ENCODE measurements around the gene SLC30A7. TPM values are rescaled to one million over a fixed set of nuclear protein-coding genes. Genes with fewer than 3 reads are reported as not detected.

Gene SLC30A7
- total RNA-seq, 2 donors from 2014 or later, result 26.8 to 54.7 TPM

DNA sequence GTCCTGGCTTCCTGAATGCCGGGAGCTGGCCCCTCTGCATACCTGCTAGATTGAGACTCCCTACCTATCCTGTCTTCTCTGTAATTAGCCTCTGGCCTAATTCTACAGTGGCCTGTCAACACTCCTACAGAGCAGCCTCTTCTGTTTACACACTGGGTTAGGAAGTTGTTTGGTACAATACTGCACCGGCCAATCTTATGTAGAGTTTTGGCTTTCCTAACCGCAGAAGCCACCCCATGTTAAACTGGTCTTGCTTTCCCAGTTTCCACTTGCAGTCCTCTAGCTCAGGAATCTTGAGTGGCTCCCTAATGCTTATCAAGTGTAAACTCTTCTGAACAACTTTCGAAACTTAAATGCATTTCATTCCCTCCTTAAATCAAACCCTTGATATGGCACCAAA, 86.9 kb downstream of the SLC30A7 start:
- no peaks in the 10 kb centered on the region for H3K4me1 ChIP-seq (ENCODE audit: control insufficient read depth in 1 of 2, low read depth in 2 of 2)
- ATAC-seq (ENCODE audit: insufficient number of reproducible peaks, low FRiP score, low read depth) (no peak), DNase-seq (ENCODE audit: low spot score) (no peak)
- H3K9me3 ChIP-seq, result no peaks in the 10 kb centered on the region
- H3K4me3 ChIP-seq, result no peak overlapping the region
- H3K36me3 ChIP-seq, result no peaks in the 10 kb centered on the region
- TF ChIP-seq, protein P1, sequence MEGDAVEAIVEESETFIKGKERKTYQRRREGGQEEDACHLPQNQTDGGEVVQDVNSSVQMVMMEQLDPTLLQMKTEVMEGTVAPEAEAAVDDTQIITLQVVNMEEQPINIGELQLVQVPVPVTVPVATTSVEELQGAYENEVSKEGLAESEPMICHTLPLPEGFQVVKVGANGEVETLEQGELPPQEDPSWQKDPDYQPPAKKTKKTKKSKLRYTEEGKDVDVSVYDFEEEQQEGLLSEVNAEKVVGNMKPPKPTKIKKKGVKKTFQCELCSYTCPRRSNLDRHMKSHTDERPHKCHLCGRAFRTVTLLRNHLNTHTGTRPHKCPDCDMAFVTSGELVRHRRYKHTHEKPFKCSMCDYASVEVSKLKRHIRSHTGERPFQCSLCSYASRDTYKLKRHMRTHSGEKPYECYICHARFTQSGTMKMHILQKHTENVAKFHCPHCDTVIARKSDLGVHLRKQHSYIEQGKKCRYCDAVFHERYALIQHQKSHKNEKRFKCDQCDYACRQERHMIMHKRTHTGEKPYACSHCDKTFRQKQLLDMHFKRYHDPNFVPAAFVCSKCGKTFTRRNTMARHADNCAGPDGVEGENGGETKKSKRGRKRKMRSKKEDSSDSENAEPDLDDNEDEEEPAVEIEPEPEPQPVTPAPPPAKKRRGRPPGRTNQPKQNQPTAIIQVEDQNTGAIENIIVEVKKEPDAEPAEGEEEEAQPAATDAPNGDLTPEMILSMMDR (IDR thresholded peaks at IDR 0.05), result no peak
- no peak overlapping the region for H3K27ac ChIP-seq
- H3K27me3 ChIP-seq (replicated peaks; ENCODE audit: insufficient read depth), result no peaks in the 10 kb centered on the region

DNA sequence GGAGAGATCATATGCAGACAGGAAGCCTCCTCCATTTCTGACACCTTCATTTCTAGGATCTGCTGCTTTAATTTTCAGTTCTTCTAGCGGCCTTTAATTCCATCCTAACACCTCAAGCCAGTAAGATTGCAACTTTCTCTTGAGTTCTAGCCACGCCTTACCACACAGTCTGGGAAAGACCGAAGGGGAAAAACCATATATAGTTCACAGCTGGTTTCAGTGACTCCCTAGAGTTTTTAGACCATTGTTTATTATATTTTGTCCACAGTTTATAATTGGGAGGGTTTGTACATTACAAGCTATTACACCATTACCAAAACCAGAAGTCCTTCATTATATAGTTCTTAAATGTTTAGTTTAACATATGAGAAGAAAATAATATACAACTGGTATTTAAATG, 92.2 kb downstream of the SLC30A7 start:
- Histone ChIP-seq H3K4me3 (no peak overlapping the region), H3K36me3 (no peaks in the 10 kb centered on the region), H3K27ac (no peak overlapping the region), H3K9me3 (no peaks in the 10 kb centered on the region), H3K4me1 (ENCODE audit: control insufficient read depth in 1 of 2, low read depth in 2 of 2) (peaks cover 0 to 8% of the 10 kb centered on the region in 2 donors), H3K27me3 (replicated peaks; ENCODE audit: insufficient read depth) (no peaks in the 10 kb centered on the region)
- ATAC-seq (ENCODE audit: insufficient number of reproducible peaks, low FRiP score, low read depth), result no peak
- TF ChIP-seq, protein P1 (IDR thresholded peaks at IDR 0.05), result no peak
- DNase-seq (ENCODE audit: low spot score), result no peak

DNA sequence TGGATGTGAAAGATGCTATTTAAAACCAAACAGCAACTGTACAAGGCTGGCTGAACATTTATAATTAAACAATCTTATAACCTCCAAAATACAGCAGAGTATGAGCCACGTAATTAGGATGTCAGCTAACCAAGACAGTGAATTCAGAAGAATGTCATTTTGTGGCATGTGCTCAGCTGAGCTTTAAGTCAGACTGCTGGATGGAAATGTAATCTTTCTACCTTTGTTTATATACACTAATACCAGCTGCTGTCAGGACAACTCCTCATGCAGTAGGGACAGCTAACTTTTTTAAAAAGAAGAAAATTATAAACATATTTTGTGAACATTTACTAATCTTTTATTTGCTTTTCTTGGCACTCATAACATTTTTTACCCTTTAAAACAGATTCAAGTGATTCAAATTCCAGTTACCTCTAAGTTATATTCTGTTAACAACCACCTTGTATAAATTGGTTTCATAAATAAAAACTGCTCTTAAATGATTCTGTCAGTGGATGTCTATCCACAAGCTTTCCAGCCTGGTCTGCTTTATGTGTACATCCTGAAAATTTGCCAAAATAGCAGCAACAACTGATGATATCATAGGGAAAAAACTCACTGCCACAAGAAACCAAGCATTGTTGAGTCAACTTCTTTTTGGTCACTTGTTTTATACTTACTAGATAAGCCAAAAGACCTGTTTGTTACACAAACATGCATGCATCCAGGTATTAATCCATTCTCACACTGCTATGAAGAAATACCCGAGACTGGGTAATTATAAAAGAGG, 93.6 kb downstream of the SLC30A7 start:
- TF ChIP-seq, protein P1 (IDR thresholded peaks at IDR 0.05), result no peak
- Histone ChIP-seq H3K27ac (peak overlapping the region in 1 of 2 donors; percentile 5), H3K4me1 (ENCODE audit: control insufficient read depth in 1 of 2, low read depth in 2 of 2) (peaks cover 0 to 8% of the 10 kb centered on the region in 2 donors), H3K4me3 (no peak overlapping the region), H3K27me3 (replicated peaks; ENCODE audit: insufficient read depth) (no peaks in the 10 kb centered on the region), H3K36me3 (no peaks in the 10 kb centered on the region), H3K9me3 (no peaks in the 10 kb centered on the region)
- ATAC-seq (ENCODE audit: insufficient number of reproducible peaks, low FRiP score, low read depth) (no peak), DNase-seq (ENCODE audit: low spot score) (no peak)

DNA sequence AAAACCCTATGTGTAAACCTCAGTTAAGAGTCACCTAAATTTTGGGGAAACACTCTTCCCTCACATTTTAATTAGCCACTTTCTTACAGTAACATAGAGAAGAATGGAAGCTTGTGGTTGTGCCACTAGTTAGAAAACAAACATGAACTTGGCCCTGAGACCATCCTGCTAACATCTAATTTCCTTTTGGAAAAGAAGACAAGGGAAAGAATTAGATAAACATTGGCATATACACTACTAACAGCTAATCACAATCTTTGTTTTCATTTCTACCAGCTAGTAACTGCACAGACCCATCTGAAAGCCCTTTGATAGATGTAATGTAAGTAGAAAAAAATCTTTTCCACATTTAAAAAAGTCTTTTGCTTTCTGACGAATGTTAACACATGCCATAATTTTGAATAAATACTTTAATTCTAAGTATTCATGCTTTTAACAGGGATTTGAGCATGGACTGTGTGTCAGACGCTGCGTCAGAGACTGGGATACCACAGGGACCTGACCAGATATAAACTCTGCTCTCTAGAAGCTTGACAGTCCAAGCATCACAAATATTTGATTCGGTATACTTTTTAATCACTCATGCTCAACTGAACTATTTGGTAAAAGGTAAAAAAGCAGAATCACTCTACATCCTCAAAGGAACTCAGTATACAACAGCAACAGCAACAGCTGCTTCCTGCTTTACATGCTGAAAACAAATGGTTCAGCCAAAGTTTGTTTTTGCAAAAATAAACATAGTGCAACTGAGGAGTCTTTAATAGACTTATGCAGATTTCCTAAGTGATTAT, 99.5 kb downstream of the SLC30A7 start:
- Histone ChIP-seq H3K4me3 (no peak overlapping the region), H3K9me3 (no peaks in the 10 kb centered on the region), H3K4me1 (ENCODE audit: control insufficient read depth in 1 of 2, low read depth in 2 of 2) (no peaks in the 10 kb centered on the region), H3K27ac (no peak overlapping the region), H3K36me3 (no peaks in the 10 kb centered on the region), H3K27me3 (replicated peaks; ENCODE audit: insufficient read depth) (no peaks in the 10 kb centered on the region)
- no peak for DNase-seq (ENCODE audit: low spot score)
- TF ChIP-seq, protein P1 (IDR thresholded peaks at IDR 0.05), result no peak
- no peak for ATAC-seq (ENCODE audit: insufficient number of reproducible peaks, low FRiP score, low read depth)

DNA sequence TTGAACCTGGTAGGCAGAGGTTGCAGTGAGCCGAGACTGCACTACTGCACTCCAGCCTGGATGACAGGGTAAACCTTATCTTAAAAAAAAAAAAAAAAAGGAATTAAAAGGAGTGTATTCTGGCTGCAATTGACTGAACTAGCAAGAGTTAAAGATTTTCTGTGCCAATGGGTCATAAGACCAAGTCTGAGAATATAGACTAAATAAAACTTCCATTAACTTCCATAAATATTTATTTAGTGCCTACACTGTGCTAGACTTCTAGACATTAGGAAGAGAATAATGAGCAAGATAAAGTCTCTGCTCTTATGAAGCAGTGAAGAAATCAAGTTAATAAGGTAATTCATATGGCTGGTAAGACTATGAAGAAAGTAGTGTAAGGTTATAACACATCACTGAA, 102.5 kb downstream of the SLC30A7 start:
- Histone ChIP-seq H3K27me3 (replicated peaks; ENCODE audit: insufficient read depth) (no peaks in the 10 kb centered on the region), H3K9me3 (no peaks in the 10 kb centered on the region), H3K4me1 (ENCODE audit: control insufficient read depth in 1 of 2, low read depth in 2 of 2) (peaks cover 17 to 20% of the 10 kb centered on the region in 2 donors), H3K4me3 (no peak overlapping the region), H3K36me3 (no peaks in the 10 kb centered on the region), H3K27ac (no peak overlapping the region)
- ATAC-seq (ENCODE audit: insufficient number of reproducible peaks, low FRiP score, low read depth), result no peak
- no peak for DNase-seq (ENCODE audit: low spot score)
- TF ChIP-seq, protein P1 (IDR thresholded peaks at IDR 0.05), result no peak

Data from thoracic aorta (tissue), 2 donors.